Gastrocnemius medialis (tissue), 4 donors: ENCODE measurements around the gene ZSCAN30.

Experiments
- POLR2A ChIP-seq, 2 donors: fragments of 450-650 bp; IDR thresholded peaks; one replicate each; pipeline ENCODE4 v1.6.1; 2017; ENCODE audit warnings: antibody characterized with exemption in 2 of 2, mild to moderate bottlenecking in 2 of 2, moderate library complexity in 2 of 2
- TF ChIP-seq, protein P1 (sequence below), 5 experiments: fragments of 450-650 bp in 3 of 5; fragments of 200-600 bp in 2 of 5; sonication (generic) in 2 of 5; IDR thresholded peaks in 4 of 5; conservative IDR thresholded peaks in 1 of 5; 1 replicate in 4 of 5; 2 replicates in 1 of 5; pipeline ENCODE4 v1.5.1; 2016 to 2019; ENCODE audit warnings: antibody characterized with exemption in 5 of 5, mild to moderate bottlenecking in 3 of 5, moderate library complexity in 3 of 5

DNA sequence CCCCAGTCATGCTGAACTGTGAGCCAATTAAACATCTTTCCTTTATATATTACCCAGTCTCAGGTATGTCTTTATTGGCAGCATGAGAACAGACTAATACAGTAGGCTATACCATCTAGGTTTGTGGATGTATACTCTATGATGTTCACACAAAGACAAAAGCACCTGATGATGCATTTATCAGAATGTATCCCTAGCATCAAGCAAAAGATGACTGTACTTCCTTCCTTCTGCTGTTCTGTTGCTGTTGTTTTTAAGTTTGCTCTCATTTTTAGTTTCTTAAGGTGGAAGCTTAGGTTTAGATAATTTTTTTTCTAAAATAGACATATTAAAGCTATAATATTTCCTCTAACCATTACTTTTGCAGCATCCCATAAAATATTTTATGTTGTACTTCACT, 12.4 kb downstream of the ZSCAN30 start:
- TF ChIP-seq, protein P1, sequence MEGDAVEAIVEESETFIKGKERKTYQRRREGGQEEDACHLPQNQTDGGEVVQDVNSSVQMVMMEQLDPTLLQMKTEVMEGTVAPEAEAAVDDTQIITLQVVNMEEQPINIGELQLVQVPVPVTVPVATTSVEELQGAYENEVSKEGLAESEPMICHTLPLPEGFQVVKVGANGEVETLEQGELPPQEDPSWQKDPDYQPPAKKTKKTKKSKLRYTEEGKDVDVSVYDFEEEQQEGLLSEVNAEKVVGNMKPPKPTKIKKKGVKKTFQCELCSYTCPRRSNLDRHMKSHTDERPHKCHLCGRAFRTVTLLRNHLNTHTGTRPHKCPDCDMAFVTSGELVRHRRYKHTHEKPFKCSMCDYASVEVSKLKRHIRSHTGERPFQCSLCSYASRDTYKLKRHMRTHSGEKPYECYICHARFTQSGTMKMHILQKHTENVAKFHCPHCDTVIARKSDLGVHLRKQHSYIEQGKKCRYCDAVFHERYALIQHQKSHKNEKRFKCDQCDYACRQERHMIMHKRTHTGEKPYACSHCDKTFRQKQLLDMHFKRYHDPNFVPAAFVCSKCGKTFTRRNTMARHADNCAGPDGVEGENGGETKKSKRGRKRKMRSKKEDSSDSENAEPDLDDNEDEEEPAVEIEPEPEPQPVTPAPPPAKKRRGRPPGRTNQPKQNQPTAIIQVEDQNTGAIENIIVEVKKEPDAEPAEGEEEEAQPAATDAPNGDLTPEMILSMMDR (IDR thresholded peaks at IDR 0.05 in 4 of 5, conservative IDR thresholded peaks at IDR 0.05 in 1 of 5), result no peak
- TF ChIP-seq POLR2A (IDR thresholded peaks at IDR 0.05), result no peak
